Measurements from ENCODE around the gene FOLR1. TPM values are rescaled to one million over a fixed set of nuclear protein-coding genes. Genes with fewer than 3 reads are reported as not detected.

Gene FOLR1
- total RNA-seq, 1 donor from 2014 or later, result not detected

- no peak for TF ChIP-seq CTCF (IDR thresholded peaks at IDR 0.05; ENCODE audit: partially characterized antibody, unreplicated experiment)
- no peaks in the 10 kb centered on the region for H3K36me3 Mint-ChIP-seq (ENCODE audit: unreplicated experiment)
- no peak overlapping the region for H3K27ac Mint-ChIP-seq (ENCODE audit: unreplicated experiment)
- H3K4me3 Mint-ChIP-seq (ENCODE audit: unreplicated experiment), result no peak overlapping the region
- no peak for DNase-seq
- H3K4me1 Mint-ChIP-seq (ENCODE audit: low read depth, unreplicated experiment), result peaks cover 4% of the 10 kb centered on the region
- H3K27me3 Mint-ChIP-seq (ENCODE audit: unreplicated experiment), result peaks cover 5% of the 10 kb centered on the region
- peaks cover 2% of the 10 kb centered on the region for H3K9me3 Mint-ChIP-seq (ENCODE audit: unreplicated experiment)
These were observed 28.9 kb downstream of the FOLR1 start for GRCh38 chr11:72220696-72221363.

- H3K4me3 Mint-ChIP-seq (ENCODE audit: unreplicated experiment), result no peak overlapping the region
- H3K27ac Mint-ChIP-seq (ENCODE audit: unreplicated experiment), result no peak overlapping the region
- peaks cover 4% of the 10 kb centered on the region for H3K4me1 Mint-ChIP-seq (ENCODE audit: low read depth, unreplicated experiment)
- H3K27me3 Mint-ChIP-seq (ENCODE audit: unreplicated experiment), result peaks cover 6% of the 10 kb centered on the region
- DNase-seq, result no peak
- no peaks in the 10 kb centered on the region for H3K36me3 Mint-ChIP-seq (ENCODE audit: unreplicated experiment)
- no peak for TF ChIP-seq CTCF (IDR thresholded peaks at IDR 0.05; ENCODE audit: partially characterized antibody, unreplicated experiment)
- H3K9me3 Mint-ChIP-seq (ENCODE audit: unreplicated experiment), result peaks cover 2% of the 10 kb centered on the region
These were observed 29.6 kb downstream of the FOLR1 start for GRCh38 chr11:72221386-72222075.

- Mint-ChIP-seq H3K27me3 (ENCODE audit: unreplicated experiment) (peaks cover 7% of the 10 kb centered on the region), H3K36me3 (ENCODE audit: unreplicated experiment) (no peaks in the 10 kb centered on the region), H3K4me3 (ENCODE audit: unreplicated experiment) (peak overlapping the region; percentile 53), H3K4me1 (ENCODE audit: low read depth, unreplicated experiment) (peaks cover 9% of the 10 kb centered on the region), H3K9me3 (ENCODE audit: unreplicated experiment) (peaks cover 2% of the 10 kb centered on the region), H3K27ac (ENCODE audit: unreplicated experiment) (no peak overlapping the region)
- DNase-seq, result no peak
- no peak for TF ChIP-seq CTCF (IDR thresholded peaks at IDR 0.05; ENCODE audit: partially characterized antibody, unreplicated experiment)
These were observed 30.4 kb downstream of the FOLR1 start for GRCh38 chr11:72222106-72222891.

- Mint-ChIP-seq H3K4me1 (ENCODE audit: low read depth, unreplicated experiment) (peaks cover 9% of the 10 kb centered on the region), H3K27ac (ENCODE audit: unreplicated experiment) (no peak overlapping the region), H3K9me3 (ENCODE audit: unreplicated experiment) (peaks cover 2% of the 10 kb centered on the region), H3K4me3 (ENCODE audit: unreplicated experiment) (peak overlapping the region; percentile 53), H3K27me3 (ENCODE audit: unreplicated experiment) (peaks cover 5% of the 10 kb centered on the region), H3K36me3 (ENCODE audit: unreplicated experiment) (no peaks in the 10 kb centered on the region)
- DNase-seq, result peak; percentile 91
- TF ChIP-seq CTCF (IDR thresholded peaks at IDR 0.05; ENCODE audit: partially characterized antibody, unreplicated experiment), result peak; percentile 29
These were observed 31.1 kb downstream of the FOLR1 start for GRCh38 chr11:72222907-72223614.
